ENCODE results near the gene ZKSCAN3.
"Not testable (repeated sequence)": the region's sequence is repeated elsewhere in the genome, so short reads cannot be mapped to it uniquely, and the experiment has no call there.

Gene ZKSCAN3

GRCh38 chr6:28370440-28370839 is 20.7 kb downstream of the ZKSCAN3 start:
- in situ Hi-C loops (cut with MboI; ENCODE audit: low sequenced_read_pairs): loop anchor here (25.0 kb wide), 2 partner anchors 233 to 1208 kb away; partner anchors contain the start of gene ZKSCAN8

GRCh38 chr6:28371280-28371679 is 21.5 kb downstream of the ZKSCAN3 start:
- in situ Hi-C loops (cut with MboI; ENCODE audit: low sequenced_read_pairs): loop anchor here (25.0 kb wide), 2 partner anchors 234 to 1209 kb away; partner anchors contain the start of gene ZKSCAN8

GRCh38 chr6:28371706-28372451 is 22.1 kb downstream of the ZKSCAN3 start:
- in situ Hi-C loops (cut with MboI; ENCODE audit: low sequenced_read_pairs): loop anchor here (25.0 kb wide), 2 partner anchors 235 to 1210 kb away; partner anchors contain the start of gene ZKSCAN8

- in situ Hi-C loops (cut with MboI; ENCODE audit: low sequenced_read_pairs): loop anchor here (25.0 kb wide), 2 partner anchors 237 to 1212 kb away; partner anchors contain the start of gene ZKSCAN8
These were observed 24.2 kb downstream of the ZKSCAN3 start for GRCh38 chr6:28373925-28374324.

GRCh38 chr6:28377879-28378278 is 28.1 kb downstream of the ZKSCAN3 start:
- in situ Hi-C loops (cut with MboI; ENCODE audit: low sequenced_read_pairs): no loop called here

GRCh38 chr6:28378644-28379043 is 28.9 kb downstream of the ZKSCAN3 start:
- in situ Hi-C loops (cut with MboI; ENCODE audit: low sequenced_read_pairs): no loop called here

GRCh38 chr6:28380381-28380780 is 30.6 kb downstream of the ZKSCAN3 start:
- in situ Hi-C loops (cut with MboI; ENCODE audit: low sequenced_read_pairs): no loop called here

GRCh38 chr6:28383235-28384142 is 33.7 kb downstream of the ZKSCAN3 start:
- in situ Hi-C loops (cut with MboI; ENCODE audit: low sequenced_read_pairs): no loop called here

GRCh38 chr6:28384143-28384533 is 34.4 kb downstream of the ZKSCAN3 start:
- in situ Hi-C loops (cut with MboI; ENCODE audit: low sequenced_read_pairs): no loop called here

- in situ Hi-C loops (cut with MboI; ENCODE audit: low sequenced_read_pairs): no loop called here
These were observed 40.9 kb downstream of the ZKSCAN3 start for GRCh38 chr6:28390688-28391087.

- in situ Hi-C loops (cut with MboI; ENCODE audit: low sequenced_read_pairs): no loop called here
These were observed 44.3 kb downstream of the ZKSCAN3 start for GRCh38 chr6:28393912-28394662.

GRCh38 chr6:28395918-28396317 is 46.2 kb downstream of the ZKSCAN3 start:
- in situ Hi-C loops (cut with MboI; ENCODE audit: low sequenced_read_pairs): no loop called here

GRCh38 chr6:28399350-28400121 is 49.8 kb downstream of the ZKSCAN3 start, which contains the start of gene ZSCAN12:
ZSCAN12 (minus strand) TSS chr6:28399747; CDS start chr6:28398405, 1,342 bp downstream.
- in situ Hi-C loops (cut with MboI; ENCODE audit: low sequenced_read_pairs): no loop called here

- in situ Hi-C loops (cut with MboI; ENCODE audit: low sequenced_read_pairs): no loop called here
These were observed 50.3 kb downstream of the ZKSCAN3 start for GRCh38 chr6:28400122-28400451.

GRCh38 chr6:28401172-28401571 is 51.4 kb downstream of the ZKSCAN3 start:
- in situ Hi-C loops (cut with MboI; ENCODE audit: low sequenced_read_pairs): no loop called here

- in situ Hi-C loops (cut with MboI; ENCODE audit: low sequenced_read_pairs): no loop called here
These were observed 52.5 kb downstream of the ZKSCAN3 start for GRCh38 chr6:28402197-28402596.

- in situ Hi-C loops (cut with MboI; ENCODE audit: low sequenced_read_pairs): not testable (repeated sequence)
These were observed 54.2 kb downstream of the ZKSCAN3 start for GRCh38 chr6:28403923-28404322.

GRCh38 chr6:28407401-28407800 is 57.7 kb downstream of the ZKSCAN3 start:
- in situ Hi-C loops (cut with MboI; ENCODE audit: low sequenced_read_pairs): no loop called here

- in situ Hi-C loops (cut with MboI; ENCODE audit: low sequenced_read_pairs): no loop called here
These were observed 58.5 kb downstream of the ZKSCAN3 start for GRCh38 chr6:28408076-28408802.

Data from HL-60/S4 (cell line).